Mucosa of descending colon (tissue), 3 donors: ENCODE measurements around the gene PDE8A. TPM values are rescaled to one million over a fixed set of nuclear protein-coding genes. Genes with fewer than 3 reads are reported as not detected.

ENCODE experiments used
- ATAC-seq: fragments of 200-7000 bp; cut with Tn5 transposase; one replicate; pipeline ENCODE4 v1.9.1; 2020; ENCODE audit warnings: mild to moderate bottlenecking, moderate library complexity
- DNase-seq, 3 donors: peaks; one replicate each; pipeline ENCODE4 v3.0.0-alpha.2; 2020
- H3K36me3 ChIP-seq: fragments of 200-600 bp; one replicate; pipeline ENCODE4 v1.8.0; 2021; ENCODE audit warnings: low read depth, mild to moderate bottlenecking
- H3K4me1 ChIP-seq: fragments of 200-600 bp; one replicate; pipeline ENCODE4 v1.8.0; 2021; ENCODE audit warnings: low read depth, mild to moderate bottlenecking
- H3K4me3 ChIP-seq: fragments of 200-600 bp; one replicate; pipeline ENCODE4 v1.8.0; 2021; ENCODE audit warnings: mild to moderate bottlenecking
- H3K9me3 ChIP-seq: fragments of 200-600 bp; one replicate; pipeline ENCODE4 v1.8.0; 2021; ENCODE audit warnings: mild to moderate bottlenecking
- intact Hi-C, 2 donors: fragments of 100-400 bp; cut with DNase I in 1 of 2; cut with micrococcal nuclease in 1 of 2; formaldehyde crosslinking; loops; one replicate each; pipeline versions ENCODE4 v1.11.0 to v1.11.1; 2022; cut with DNase I, micrococcal nuclease
- total RNA-seq, 3 donors: library from RNA; stranded (reverse); fragmentation: NEBNext Ultra II Directional in 2 of 3; extraction: Animal tissue kit (Norgen Biotek cat#: 25700) in 2 of 3; gene quantifications; one replicate each; pipeline versions ENCODE4 v1.2.1 to v1.2.4, GENCODE V29; 2021 to 2023
- TF ChIP-seq, protein P1 (sequence below): fragments of 200-600 bp; IDR thresholded peaks from one replicate; pipeline ENCODE4 v1.8.0; 2022; ENCODE audit warnings: antibody characterized with exemption, mild to moderate bottlenecking
- donor health status: DM: no; HTN: no; CAD: no; lungs with moderate emphysema.
- donor health status: DM: no; HTN: no; CAD: no.
- donor health status: DM: no; HTN: yes; CAD: no.

Gene PDE8A
- total RNA-seq, 3 donors from 2014 or later, result 79.7 to 117 (median 98.3) TPM

DNA sequence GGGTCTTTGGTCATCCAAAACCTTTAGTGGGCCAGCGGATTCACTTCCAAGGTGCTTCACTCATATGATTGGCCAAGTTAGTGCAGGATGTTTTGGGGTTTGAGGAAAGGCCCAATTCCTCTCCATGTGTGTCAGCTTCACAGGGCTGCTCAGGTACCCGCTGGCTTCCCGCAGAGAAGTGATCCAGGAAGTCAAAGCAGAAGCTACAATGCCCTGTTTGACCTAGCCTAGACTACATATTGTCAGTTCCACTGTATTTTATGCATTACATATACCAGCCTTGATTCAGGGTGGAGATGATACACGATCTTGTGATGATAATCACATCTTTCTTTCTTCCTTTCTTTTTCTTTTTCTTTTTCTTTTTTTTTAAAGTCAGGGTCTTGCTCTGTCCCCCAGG is 32.1 kb downstream of the PDE8A start:
- Histone ChIP-seq H3K4me1 (peaks cover 30% of the 10 kb centered on the region), H3K9me3 (no peaks in the 10 kb centered on the region), H3K36me3 (no peaks in the 10 kb centered on the region), H3K4me3 (no peak overlapping the region)
- TF ChIP-seq, protein P1, sequence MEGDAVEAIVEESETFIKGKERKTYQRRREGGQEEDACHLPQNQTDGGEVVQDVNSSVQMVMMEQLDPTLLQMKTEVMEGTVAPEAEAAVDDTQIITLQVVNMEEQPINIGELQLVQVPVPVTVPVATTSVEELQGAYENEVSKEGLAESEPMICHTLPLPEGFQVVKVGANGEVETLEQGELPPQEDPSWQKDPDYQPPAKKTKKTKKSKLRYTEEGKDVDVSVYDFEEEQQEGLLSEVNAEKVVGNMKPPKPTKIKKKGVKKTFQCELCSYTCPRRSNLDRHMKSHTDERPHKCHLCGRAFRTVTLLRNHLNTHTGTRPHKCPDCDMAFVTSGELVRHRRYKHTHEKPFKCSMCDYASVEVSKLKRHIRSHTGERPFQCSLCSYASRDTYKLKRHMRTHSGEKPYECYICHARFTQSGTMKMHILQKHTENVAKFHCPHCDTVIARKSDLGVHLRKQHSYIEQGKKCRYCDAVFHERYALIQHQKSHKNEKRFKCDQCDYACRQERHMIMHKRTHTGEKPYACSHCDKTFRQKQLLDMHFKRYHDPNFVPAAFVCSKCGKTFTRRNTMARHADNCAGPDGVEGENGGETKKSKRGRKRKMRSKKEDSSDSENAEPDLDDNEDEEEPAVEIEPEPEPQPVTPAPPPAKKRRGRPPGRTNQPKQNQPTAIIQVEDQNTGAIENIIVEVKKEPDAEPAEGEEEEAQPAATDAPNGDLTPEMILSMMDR, result no peak
- ATAC-seq, result no peak
- intact Hi-C loops, result no loop called here
- DNase-seq, result no peak

DNA sequence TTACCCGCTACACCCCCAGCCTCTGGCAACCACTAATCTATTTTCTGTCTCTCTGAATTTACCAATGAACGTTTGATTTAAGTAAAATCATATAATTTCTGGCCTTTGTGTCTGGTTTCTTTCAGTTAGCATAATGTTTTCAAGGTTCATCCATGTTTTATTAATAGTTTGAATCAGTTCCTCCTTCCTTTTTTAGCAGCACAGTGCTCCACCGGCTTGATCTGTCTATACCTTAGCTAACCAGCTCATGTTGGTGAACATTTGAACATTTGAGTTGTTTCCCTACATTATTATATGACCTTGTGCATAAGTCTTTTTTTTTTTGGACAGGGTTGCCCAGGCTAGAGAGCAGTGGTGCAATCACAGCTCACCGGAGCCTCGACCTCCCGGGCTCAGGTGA is 33.3 kb downstream of the PDE8A start:
- DNase-seq, result no peak
- TF ChIP-seq, protein P1, result no peak
- ATAC-seq, result no peak
- H3K4me3 ChIP-seq, result no peak overlapping the region
- peaks cover 20% of the 10 kb centered on the region for H3K4me1 ChIP-seq
- H3K36me3 ChIP-seq, result no peaks in the 10 kb centered on the region
- intact Hi-C loops, result no loop called here
- no peaks in the 10 kb centered on the region for H3K9me3 ChIP-seq

DNA sequence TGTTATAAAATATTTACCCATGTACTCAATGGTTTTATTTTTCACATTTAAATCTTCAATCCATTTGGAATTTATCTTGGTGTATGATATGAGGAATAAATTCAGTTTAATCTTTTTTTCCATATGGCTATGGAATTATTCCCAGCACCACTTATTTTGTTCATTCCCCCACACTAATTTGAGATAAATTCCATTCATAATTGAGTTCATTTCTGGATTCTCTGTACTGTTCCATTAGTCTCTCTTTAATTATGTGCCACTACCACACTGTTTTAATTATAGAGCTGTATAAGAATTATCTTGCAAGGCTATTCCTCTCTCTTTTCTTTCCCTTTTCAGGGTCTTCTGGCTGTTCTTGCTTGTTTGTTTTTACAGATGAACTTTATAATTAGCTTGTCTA is 34.6 kb downstream of the PDE8A start:
- no peak for ATAC-seq
- DNase-seq, result no peak
- no peaks in the 10 kb centered on the region for H3K9me3 ChIP-seq
- no peak overlapping the region for H3K4me3 ChIP-seq
- H3K4me1 ChIP-seq, result peaks cover 8% of the 10 kb centered on the region
- H3K36me3 ChIP-seq, result no peaks in the 10 kb centered on the region
- TF ChIP-seq, protein P1, result no peak
- intact Hi-C loops, result no loop called here

DNA sequence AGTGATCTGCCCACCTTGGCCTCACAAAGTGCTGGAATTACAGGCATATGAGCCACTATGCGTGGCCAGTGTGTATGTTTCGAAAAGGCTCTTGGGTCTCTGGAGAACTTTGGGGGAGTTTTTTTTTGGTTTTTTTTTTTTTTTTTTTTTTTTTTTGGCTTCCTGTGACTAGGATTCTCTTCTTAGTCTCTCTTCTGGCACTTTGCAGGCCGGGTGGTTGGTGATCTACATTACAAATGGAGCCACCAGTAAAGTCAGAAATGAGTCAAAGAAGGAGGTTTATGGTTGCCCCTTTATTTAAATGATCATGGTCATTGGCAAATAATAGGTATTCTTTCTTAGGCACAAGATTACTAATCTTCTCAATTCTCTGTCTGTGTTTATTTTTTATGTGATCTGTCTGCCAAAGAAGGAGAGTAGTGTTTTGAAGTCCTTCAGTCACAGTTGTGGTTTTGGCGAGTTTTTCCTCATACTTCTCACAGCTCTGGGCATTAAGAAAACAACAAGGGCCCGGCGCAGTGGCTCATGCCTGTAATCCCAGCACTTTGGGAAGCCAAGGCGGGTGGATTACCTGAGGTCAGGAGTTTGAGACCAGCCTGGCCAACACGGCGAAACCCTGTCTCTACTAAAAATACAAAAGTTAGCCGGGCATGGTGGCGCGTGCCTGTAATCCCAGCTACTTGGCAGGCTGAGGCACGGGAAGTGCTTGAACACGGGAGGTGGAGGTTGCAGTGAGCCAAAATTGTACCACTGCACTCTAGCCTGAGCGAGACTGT is 38.3 kb downstream of the PDE8A start:
- H3K4me1 ChIP-seq, result peaks cover 9% of the 10 kb centered on the region
- TF ChIP-seq, protein P1, result no peak
- DNase-seq (no peak), ATAC-seq (no peak)
- no peaks in the 10 kb centered on the region for H3K9me3 ChIP-seq
- H3K36me3 ChIP-seq, result no peaks in the 10 kb centered on the region
- intact Hi-C loops, result no loop called here
- no peak overlapping the region for H3K4me3 ChIP-seq

DNA sequence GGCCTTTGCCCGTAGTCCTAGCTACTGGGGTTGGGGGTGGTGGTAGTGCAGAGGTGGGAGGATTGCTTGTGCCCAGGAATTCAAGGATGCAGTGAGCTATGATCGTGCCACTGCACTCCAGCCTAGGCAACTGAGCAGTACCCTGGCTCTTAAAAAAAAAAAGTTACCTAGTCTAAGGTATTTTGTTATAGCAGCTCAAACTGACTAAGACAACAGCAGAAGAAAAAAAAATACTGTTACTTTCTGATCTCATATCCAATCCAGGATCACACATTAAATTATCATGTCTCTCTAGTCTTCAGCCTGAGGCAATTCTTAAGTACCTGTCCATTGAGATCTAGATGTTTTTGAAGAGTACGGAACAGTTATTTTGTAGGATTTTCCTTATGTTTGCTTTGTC is 39.8 kb downstream of the PDE8A start:
- TF ChIP-seq, protein P1, result no peak
- Histone ChIP-seq H3K36me3 (no peaks in the 10 kb centered on the region), H3K9me3 (no peaks in the 10 kb centered on the region), H3K4me1 (peaks cover 18% of the 10 kb centered on the region), H3K4me3 (no peak overlapping the region)
- ATAC-seq, result no peak
- no peak for DNase-seq
- intact Hi-C loops, result no loop called here
